Stimulated activated CD8-positive, alpha-beta memory T cell treated with anti-CD3 and anti-CD28 coated beads, Interleukin-4, amount 100 ng/mL, for 4 hours (primary cell): ENCODE results near the gene SLCO1A2.

Source experiments
- DNase-seq, 2 donors: peaks; one replicate each; pipeline ENCODE4 v3.0.0-alpha.2; 2020; ENCODE audit warnings: low read depth in 2 of 2, low spot score in 1 of 2

The SLCO1A2 gene

GRCh38 chr12:21330682-21331253 lies 3.9 kb downstream of the SLCO1A2 start:
- no peak for DNase-seq

- DNase-seq = no peak
Observed at GRCh38 chr12:21328578-21328977, 6.1 kb downstream of the SLCO1A2 start.

GRCh38 chr12:21324551-21324950 lies 10.2 kb downstream of the SLCO1A2 start:
- DNase-seq = no peak

- DNase-seq = no peak
Observed at GRCh38 chr12:21323736-21324135, 11.0 kb downstream of the SLCO1A2 start.

- no peak for DNase-seq
Observed at GRCh38 chr12:21308785-21309184, 25.9 kb downstream of the SLCO1A2 start.

- DNase-seq = no peak
Observed at GRCh38 chr12:21305661-21306060, 29.1 kb downstream of the SLCO1A2 start.

GRCh38 chr12:21300632-21301031 lies 34.1 kb downstream of the SLCO1A2 start:
- no peak for DNase-seq

GRCh38 chr12:21296751-21297406 lies 37.8 kb downstream of the SLCO1A2 start:
- DNase-seq = no peak

GRCh38 chr12:21296348-21296747 lies 38.4 kb downstream of the SLCO1A2 start:
- DNase-seq = no peak

- no peak for DNase-seq
Observed at GRCh38 chr12:21294176-21294575, 40.5 kb downstream of the SLCO1A2 start.

GRCh38 chr12:21292111-21292510 lies 42.6 kb downstream of the SLCO1A2 start:
- no peak for DNase-seq

- no peak for DNase-seq
Observed at GRCh38 chr12:21289698-21290097, 45.0 kb downstream of the SLCO1A2 start.

GRCh38 chr12:21276826-21277225 lies 57.9 kb downstream of the SLCO1A2 start:
- no peak for DNase-seq

GRCh38 chr12:21265932-21266331 lies 68.8 kb downstream of the SLCO1A2 start:
- DNase-seq = no peak

GRCh38 chr12:21264232-21264631 lies 70.5 kb downstream of the SLCO1A2 start:
- no peak for DNase-seq

- DNase-seq = no peak
Observed at GRCh38 chr12:21257172-21257571, 77.5 kb downstream of the SLCO1A2 start.

- DNase-seq = no peak
Observed at GRCh38 chr12:21252070-21252469, 82.6 kb downstream of the SLCO1A2 start.

- no peak for DNase-seq
Observed at GRCh38 chr12:21248679-21249078, 86.0 kb downstream of the SLCO1A2 start.

GRCh38 chr12:21239866-21240265 lies 94.9 kb downstream of the SLCO1A2 start:
- DNase-seq = no peak

GRCh38 chr12:21234395-21234794 lies 100.3 kb downstream of the SLCO1A2 start:
- DNase-seq = no peak

GRCh38 chr12:21223930-21224329 lies 110.8 kb downstream of the SLCO1A2 start:
- DNase-seq = no peak

GRCh38 chr12:21221778-21222177 lies 112.9 kb downstream of the SLCO1A2 start:
- DNase-seq = no peak

- DNase-seq = no peak
Observed at GRCh38 chr12:21221072-21221471, 113.6 kb downstream of the SLCO1A2 start.
